ENCODE measurements around the gene CLSTN2.

GRCh38 chr3:140358686-140359085 lies 423.7 kb downstream of the CLSTN2 start:
- TF ChIP-seq CTCF (conservative IDR thresholded peaks at IDR 0.05), result no peak
- no peak for TF ChIP-seq EZH2 (IDR thresholded peaks at IDR 0.05; ENCODE audit: low read depth)

Data from PC-9 (cell line).